COLO829 (cell line): ENCODE data around the gene NDUFA12.
A peak's percentile ranks its signal among the peaks of the same experiment; 100 is the strongest.

Source experiments
- DNase-seq: peaks from one replicate; pipeline ENCODE4 v3.0.0; 2012; ENCODE audit warnings: low spot score

The NDUFA12 gene

GRCh38 chr12:94980577-94980976 is 22.9 kb downstream of the NDUFA12 start:
- no peak for DNase-seq

GRCh38 chr12:94979941-94980340 is 23.6 kb downstream of the NDUFA12 start:
- DNase-seq: no peak

DNA sequence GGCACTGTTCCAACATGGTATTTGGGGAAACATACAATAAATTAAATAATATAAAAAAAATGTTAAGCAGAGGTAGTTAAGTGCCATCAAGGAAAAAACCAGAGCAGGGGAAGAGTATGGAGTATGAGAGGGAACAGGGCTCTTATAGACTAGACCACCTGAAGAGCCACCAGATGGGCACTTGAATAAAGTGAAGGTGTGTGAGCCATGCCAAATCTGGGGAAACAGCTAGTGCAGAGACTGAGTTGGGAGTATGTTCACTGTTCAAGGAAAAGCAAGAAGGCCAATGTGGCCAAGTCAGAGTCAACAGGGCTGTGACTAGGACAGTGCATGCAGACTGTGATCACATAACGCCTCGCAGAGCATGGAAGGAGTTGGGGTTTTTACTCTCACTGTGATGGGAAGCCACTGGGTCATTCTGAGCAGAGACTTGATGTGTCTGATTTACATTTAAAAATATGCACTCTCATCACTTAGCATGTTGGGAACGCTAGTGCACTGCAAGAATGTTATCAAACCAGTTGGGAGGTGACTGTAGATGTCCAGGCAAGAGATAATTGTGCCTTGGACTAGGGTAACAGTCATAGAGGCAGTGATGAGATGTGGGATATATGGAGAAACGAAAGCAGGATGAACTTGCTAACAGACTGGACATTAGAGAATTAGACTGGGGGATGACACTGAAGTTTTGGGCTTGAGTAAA is 25.6 kb downstream of the NDUFA12 start:
- no peak for DNase-seq

GRCh38 chr12:94973221-94973620 is 30.3 kb downstream of the NDUFA12 start:
- DNase-seq: no peak

DNA sequence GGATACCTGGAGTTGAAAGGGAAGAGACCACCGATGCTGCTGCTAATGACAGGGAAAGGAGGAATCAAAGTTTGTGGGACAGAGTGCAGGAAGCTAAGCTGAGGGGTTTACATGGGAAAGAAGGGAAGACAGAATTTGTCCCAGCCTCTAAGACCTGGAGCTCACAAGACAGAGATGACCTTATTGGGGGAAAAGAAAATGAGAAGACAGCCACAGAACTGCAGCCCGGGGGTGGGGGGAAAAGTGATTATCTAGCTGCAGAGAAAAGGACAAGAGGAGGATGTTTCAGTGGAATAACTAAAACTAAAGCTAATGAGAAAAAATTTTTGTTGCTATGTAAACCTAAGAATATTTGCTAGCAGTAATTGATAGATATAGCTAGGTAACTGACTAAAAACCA is 30.7 kb downstream of the NDUFA12 start:
- no peak for DNase-seq

DNA sequence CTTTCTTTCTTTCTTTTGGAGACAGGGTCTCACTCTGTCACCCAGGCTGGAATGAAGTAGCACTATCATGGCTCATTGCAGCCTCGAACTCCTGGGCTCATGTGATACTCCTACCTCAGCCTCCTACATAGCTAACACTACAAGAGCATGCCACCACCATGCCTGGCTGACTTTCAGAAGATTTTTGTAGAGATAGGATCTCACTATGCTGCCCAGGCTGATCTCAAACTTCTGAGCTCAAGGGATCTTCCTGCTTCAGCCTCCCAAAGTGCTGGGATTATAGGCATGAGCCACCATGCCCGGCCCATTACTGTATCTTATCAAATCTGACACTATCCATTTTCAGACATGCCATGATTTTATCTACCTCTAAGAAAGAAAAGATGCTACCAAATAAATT is 31.6 kb downstream of the NDUFA12 start:
- DNase-seq: no peak

GRCh38 chr12:94970560-94970959 is 32.9 kb downstream of the NDUFA12 start:
- DNase-seq: no peak

DNA sequence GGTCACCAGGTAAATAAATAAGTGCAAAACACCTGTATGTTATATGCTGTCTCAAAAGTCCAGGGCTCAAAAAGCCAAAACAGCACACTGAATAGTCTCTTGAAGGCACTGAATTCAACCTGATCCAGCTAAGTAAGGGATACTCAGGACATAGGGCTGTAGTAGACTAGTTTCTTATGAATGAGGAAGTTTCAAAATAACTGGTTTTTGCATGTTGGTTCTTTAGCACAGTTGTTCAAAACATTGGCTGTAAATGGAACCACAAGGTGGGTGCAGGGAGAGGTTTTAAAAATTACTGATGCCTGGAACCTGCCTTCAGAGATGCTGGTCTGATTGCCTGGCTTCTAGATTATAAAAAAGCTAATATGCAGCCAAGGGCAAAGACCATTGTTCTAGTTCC is 34.1 kb downstream of the NDUFA12 start:
- DNase-seq: no peak

GRCh38 chr12:94965982-94966630 is 37.4 kb downstream of the NDUFA12 start:
- DNase-seq: no peak

GRCh38 chr12:94963649-94964048 is 39.8 kb downstream of the NDUFA12 start:
- DNase-seq: no peak

DNA sequence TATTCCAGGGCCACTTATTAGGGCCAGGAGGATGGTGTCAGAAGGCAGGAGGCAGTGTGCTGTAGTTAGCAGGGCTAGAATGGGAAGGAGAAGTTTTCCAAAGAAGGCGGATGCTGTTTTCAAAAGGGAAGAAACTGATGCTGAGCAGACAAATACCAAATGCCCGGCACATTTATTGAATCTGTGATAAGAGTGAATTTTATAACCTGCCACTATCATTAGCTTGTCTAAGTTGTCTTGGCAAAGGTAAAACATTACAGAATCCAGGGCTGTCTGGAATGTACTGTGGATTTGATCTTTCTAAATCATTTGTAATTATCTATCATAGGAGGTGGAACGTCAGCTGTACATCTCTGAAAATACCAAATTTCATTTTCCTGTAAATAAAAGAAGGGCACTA is 40.8 kb downstream of the NDUFA12 start:
- DNase-seq: no peak

DNA sequence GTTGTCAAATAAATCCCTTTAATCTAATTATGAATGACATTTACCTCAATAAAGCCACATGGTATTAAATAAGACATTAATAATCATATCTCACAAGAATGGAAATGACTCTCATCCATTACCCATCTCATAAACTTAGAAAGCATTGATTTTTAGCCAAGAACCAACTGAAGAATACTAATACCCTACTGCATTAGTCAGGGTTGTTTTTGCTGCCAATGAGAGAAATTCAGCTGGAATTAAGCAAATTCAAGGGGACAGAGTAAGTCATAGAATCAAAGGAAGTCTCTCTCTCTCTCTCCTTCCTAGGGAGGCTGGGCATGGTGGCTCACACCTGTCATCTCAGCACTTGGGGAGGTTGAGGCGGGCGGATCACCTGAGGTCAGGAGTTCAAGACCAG is 41.6 kb downstream of the NDUFA12 start:
- no peak for DNase-seq

DNA sequence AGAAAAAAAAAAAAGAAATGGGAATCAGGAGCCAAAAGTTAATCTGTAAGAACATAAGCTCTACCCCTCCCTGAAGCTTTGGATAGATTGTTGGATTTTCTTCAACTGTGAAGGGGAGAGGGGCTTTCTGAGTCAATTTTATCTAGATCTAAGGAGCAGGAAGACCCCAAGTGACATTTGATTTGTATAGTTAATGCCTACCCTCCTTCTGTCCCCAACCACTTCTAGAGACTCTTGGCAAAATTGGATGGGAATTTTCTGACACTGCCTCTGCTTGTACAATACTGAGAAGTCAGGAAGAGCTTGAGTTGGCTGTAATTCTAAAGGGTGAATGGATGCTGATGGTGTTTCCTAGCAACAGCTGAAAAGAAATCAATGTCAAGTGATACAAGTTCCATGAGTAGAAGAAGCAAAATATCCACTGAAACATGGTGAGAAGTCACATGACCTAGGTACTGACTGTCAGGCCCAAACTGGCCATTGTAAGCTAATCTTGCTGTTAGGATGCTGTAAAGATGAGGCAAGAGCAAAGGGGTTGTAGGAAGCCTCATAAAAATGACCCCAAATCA is 42.2 kb downstream of the NDUFA12 start:
- DNase-seq: no peak

DNA sequence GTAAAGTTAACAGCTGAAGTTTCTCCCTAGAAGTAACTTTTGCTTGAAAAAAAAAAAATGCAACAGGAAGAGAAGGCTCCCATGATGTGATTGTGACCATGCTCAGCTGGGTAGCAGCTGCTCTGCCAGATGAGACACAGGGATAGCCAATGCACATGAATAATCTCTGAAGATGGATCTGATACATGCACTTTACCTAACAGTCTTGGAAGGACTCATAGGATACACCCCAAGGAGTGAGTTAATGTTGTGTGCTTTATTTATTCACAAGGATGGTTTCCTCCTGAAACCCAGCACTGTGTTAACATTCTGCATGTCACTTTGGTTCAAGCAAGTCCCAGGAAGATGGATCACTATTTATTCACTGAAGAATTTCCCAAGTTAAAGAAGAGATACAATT is 46.5 kb downstream of the NDUFA12 start:
- DNase-seq: no peak

DNA sequence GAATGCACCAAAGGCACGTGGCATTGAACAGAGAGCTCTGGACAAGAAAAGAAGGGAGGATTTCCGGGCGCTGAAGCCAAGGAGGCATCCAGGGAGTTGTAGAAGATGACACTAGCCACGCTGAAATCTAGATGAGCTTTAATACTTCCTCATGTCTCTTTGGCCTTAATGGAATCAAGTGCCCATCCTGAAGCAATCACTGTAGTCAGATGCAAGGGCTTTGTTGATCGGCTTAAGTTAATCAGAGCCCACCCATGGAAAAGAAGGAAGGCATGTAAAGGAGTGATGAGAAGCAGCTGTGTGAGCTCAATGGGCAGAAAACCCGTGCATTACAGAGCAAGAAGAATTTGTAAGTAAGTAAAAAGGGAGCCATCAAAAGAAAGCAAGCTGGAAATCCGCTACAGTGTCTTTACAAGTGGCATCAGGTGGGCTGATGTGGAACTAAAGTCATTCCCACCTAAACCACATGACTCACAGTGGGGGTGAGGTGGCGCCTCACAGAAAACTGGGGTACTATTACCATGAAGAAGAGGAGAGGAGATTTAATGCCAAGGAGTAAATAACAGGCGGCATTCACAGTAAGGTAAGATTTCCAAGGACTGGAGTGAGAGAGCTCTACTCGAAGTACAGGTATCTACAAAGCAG is 48.4 kb downstream of the NDUFA12 start:
- DNase-seq: no peak

DNA sequence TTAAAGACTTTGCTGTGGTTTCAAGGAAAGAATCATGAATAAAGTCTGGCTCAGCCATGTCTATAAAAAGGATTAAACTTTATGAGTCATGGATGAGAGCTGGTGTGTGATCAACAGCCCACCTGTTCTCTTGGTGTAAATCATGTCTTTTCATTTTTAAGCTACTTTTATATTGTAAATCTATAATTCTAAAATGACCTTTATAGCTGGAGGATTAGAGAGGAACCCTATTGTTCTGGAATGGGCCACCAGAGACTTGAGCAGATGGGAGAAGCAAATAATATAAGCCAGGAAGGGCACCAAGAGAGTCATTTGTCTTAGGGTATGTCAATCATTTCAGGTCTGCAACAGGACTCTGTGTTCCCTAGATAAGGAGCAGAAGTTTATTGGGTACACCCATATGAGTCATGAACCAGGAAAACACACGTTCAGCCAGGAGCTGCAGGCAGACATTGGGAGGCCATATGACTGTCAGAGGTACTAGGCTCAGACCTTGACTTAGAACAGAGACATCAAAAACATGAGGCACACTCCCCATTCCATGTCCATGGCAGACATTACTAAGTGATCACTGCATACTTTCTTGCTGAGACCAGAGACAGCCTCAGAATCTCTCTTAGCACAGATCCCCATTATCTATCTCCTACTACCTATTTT is 49.3 kb downstream of the NDUFA12 start:
- DNase-seq: peak; percentile 53

DNA sequence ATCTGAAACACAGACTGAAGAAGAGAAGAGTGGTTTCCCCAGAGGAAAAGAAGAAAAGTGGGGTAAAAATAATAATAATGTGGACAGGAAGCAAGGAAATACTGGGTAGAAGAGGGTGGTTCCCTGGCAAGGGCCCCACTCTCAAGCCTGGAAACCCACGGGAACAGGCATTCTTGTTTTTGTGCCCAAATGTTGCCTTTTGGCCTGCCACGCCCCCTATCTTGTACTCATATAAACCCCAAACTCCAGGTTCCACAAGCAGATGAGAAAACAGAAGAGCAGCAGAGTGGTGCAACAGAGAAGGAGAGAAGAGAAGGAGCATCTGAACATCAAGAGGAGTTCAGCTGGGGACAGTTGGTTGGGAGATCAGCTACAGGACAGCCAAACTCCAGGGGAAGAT is 51.2 kb downstream of the NDUFA12 start:
- no peak for DNase-seq

GRCh38 chr12:94951071-94951934 is 52.2 kb downstream of the NDUFA12 start:
- DNase-seq: no peak

GRCh38 chr12:94948232-94948810 is 55.2 kb downstream of the NDUFA12 start:
- DNase-seq: no peak

DNA sequence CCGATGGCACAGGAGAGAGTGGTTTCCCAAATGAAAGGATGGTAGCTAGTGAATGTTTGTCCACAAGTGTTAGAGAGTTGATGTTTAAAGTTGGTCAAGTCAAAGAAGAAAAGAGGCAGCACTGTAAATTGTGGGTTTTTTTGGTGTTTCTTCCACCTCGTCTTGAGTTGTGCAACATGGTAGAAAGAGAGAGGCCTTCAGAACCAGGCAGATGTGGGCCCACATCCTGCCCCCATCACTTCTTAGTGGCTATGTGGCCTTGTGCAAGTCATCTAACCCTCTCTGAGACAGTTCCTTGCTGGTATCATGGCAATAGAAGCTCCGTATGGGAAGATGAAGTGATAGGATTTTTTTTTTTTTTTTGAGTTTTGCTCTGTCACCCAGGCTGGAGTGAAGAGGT is 60.8 kb downstream of the NDUFA12 start:
- DNase-seq: no peak

DNA sequence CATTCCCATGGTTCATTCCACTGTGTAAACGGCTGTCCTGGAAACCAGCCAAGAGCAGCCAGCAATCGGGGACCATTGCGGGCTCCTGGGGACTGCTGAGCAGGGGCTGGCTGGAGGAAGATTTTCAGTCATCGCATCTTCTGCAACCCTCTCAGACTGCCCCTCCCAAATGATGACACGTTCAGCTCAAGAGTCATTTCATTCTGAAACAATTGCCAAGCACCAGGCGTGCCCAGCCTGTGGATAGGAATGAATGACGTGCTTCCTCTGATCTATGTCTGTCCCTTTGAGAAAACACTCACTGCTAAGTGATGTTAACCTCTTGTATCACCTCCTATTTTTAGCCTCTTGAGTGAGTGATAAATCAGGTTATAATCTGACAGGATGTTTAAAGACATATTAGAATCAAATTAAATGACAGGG is 62.0 kb downstream of the NDUFA12 start:
- DNase-seq: no peak
